ENCODE measurements around the gene LYPLAL1.

Gene LYPLAL1

DNA sequence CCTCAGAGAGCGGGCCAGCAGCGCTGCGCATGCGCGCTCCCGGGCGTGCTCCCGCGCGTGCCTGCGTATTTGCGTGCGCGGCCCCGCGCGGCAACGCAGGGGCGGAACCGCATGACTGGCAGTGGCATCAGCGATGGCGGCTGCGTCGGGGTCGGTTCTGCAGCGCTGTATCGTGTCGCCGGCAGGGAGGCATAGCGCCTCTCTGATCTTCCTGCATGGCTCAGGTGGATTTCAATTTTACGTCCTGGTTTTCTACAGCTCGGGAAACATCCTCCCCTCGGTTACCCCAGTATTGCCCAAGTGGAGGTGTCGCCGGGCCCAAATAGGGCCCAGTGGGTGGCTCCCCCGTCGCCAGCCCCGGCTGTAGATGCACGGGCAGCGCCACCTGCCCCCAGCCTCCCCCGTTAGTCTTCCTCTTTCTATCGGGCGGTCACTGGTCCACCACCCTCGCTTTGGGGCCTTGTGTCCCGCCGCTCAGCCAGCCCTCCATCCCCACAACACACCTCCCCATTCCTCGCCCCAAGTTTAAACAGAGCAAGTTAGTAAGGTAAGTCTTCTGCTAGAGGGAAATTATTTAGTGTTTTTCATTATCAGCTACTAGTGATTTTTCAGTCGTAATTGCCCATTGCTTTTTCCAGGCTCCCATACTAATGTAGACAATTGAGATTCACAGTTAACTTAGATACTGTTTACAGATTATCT lies at the start of gene LYPLAL1:
LYPLAL1 (plus strand) TSS at position 121 of the 702 bp plus-strand sequence; CDS start at position 134, 13 bp downstream.
- DNase-seq (ENCODE audit: low read depth): peak; percentile 73

DNA sequence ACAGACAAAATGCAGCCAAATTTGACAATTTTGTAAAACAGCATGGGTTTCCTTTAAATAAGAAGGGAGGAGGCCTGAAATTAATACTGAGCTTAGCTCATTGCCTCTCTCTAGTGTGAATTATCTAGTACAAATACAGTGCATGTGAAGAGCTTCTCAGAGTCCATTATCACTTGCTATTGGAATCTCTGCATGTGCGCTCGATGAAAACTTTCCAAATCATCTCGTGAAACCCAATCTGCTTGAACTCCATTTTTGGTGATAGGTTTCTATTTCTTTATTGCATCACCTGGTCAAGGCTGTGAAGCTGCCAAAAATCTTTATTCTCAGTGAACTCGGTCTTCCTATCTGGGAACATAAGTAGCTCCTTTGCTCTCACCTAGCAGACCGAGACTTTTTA lies 49.5 kb upstream of the LYPLAL1 start:
- DNase-seq (ENCODE audit: low read depth): no peak

DNA sequence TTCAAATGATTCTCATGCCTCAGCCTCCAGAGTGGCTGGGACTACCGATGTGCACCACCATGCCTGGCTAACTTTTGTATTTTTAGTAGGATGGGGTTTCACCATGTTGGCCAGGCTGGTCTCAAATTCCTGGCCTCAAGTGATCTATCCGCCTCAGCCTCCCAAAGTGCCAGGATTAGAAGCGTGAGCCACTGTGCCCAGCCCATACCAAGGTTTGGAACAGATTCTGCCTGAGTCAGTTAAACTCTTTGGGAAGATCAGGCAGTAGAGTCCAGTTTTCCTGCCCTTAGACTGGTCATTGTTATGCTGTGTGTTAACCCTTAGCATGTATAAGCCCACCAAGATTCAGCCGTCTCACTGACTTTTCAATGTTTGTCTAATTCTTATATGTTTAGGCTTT lies 48.3 kb upstream of the LYPLAL1 start:
- DNase-seq (ENCODE audit: low read depth): no peak

DNA sequence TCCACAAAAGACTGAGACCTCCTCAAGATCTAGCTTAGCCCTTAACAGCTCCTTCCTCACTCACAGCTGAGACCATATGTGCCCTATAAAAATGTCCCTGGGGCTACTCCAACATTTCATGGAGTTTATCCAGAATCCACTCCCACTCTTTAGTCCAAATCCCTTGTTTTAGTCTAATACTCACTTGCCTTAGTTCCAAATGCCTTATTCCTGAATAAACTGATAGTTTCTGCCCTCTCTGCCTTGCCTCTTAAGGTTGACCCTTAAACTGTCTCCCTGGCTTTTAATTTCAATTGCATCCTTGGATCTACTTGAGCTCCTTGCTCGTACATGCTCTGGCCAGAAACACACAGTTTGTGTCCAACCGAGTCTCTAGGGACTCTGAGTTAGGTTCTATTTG lies 47.3 kb upstream of the LYPLAL1 start:
- DNase-seq (ENCODE audit: low read depth): no peak

DNA sequence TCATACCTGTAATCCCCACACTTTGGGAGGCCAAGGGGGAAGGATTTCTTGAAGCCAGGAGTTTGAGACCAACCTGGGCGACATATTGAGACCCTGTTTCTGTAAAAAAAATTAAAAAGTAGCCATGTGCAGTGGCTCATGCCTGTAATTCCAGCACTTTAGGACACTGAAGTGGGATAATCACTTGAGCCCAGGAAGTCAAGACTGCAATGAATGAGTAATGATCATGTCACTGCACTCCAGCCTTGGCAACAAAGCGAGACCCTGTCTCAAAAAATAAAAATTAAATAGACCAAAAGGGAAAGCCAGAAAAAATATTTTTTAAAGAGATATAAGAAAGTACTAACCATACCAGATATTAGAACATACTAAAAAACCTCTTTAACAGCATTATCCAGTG lies 44.7 kb upstream of the LYPLAL1 start:
- DNase-seq (ENCODE audit: low read depth): no peak

DNA sequence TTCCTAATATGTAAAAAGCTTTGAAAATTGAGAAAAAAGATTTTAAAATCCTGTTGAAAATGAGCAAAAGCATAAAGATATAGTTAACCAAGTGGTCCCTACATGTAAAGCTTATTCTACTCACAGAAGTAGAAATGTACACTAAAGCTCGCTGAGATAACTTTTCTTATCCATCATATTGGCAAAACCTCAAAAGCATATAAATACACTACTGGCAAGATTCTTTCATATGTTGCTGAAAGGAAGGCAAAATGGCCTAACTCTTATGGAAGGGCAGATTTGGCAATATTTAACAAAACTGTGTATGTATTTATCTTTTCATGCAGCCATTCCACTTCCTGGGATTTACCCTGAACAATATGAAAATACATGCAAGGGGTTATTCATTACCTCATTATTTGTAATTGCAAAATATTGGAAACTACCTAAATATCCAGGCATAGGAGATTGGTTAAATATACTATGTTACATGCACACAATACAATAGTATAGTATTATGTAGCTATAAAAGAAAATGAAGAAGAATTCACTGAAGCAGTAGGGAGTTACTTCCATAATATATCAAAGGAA lies 43.2 kb upstream of the LYPLAL1 start:
- no peak for DNase-seq (ENCODE audit: low read depth)

DNA sequence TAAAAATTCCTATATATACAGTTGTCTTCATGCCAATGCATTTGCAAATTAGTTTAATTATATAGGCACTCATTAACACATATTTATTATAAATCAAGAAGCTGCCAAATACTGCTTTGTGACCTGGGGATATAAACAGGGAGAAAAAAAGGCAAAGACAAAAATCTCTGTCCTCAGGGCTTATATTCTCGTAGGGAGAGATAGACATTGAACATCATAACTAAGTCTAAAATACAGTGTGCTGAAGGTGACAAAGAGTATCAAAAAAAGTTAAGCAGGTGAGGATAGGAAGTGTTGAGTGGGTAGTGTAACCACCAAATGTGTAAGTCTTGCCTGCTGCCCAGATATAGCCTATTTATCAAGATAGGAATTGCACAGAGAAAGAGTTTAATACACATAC lies 40.7 kb upstream of the LYPLAL1 start:
- DNase-seq (ENCODE audit: low read depth): no peak

DNA sequence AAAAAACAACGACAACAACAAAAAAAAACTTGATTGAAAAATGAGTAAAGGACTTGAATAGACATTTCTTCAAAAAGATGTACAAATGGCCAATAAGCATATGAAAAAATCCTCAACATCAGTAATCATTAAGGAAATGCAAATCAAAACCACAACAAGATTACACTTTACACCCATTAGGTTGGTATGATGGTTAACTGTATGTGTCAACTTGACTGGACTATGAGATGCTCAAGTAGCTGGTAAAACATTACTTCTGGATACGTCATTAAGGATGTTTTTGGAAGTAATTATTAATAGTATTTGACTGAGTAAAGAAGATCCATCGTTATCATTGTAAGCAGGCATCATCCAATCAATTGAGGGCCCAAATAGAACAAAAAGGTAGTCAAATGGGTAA lies 34.9 kb upstream of the LYPLAL1 start:
- no peak for DNase-seq (ENCODE audit: low read depth)

DNA sequence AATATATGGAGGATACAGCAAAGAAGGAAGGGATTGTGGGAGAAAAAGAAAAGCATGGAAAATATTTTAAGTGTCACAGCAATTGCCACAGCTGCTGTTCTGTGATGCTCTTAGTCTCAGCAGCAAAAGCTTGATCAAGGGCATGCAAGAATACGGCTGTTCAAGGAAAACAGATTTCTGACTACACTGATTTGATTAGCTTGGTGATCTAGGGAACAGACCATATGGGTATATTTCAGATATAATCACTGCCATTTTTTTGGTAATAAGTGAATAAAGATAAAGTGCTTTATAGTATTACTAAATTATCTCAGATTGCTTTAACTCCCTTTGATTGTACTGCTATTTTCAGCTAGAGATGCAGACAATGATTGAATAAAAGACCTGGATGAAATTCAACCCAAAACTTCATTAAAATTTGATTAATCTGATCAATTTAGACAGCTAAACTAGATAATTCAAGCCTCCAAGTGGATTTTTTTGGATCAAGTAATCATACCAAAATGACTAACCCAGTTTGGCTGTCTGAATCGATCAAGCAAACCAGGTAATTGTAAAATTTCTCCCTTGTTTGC lies 33.3 kb upstream of the LYPLAL1 start:
- no peak for DNase-seq (ENCODE audit: low read depth)

DNA sequence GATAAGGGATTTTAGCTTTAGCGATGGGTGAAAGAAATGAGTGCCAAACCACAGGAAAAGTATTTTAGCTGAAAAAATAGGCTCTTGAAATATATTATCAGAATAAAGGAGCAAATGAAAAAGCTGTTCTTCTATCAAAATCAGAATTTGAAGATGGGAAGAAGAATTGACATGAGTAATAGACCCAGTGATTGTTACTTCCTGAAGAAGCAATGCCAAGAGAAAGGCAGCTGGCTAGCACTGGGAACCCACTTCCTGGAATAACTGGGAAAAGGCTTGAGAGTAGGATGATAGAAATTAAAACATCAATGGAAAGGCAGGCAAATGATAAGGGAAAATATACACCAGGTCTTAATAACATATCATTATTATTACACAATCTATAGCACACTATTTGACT lies 29.9 kb upstream of the LYPLAL1 start:
- DNase-seq (ENCODE audit: low read depth): no peak

DNA sequence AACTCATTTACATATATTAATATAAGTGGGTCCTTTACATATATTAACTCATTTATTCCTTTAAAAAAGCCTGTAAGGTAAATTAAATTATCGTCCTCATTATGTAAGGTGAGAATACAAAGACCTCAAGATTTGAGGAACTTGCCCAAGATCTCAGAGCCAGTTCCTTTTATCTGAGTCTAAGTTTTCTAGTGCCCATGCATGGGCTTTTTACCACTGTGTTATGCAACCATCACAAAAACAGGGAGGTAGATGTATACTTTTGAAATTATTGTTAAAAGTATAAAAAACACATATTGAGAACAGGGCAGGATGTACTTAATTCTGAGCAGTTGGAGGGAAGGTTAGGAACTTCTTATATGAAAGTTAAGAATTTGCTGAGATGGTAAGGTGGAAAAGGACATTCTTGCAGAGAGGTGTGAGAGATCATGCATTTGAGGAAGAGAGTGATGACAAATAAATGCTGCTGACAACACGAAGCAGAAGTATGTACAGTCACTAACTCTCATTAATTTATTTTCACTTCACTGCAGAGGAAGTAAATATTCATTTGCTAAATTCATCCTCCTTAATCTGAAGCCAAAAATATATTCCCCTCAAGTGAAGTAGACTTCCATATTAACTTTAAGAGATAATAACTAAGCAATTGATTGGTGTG lies 28.9 kb upstream of the LYPLAL1 start:
- no peak for DNase-seq (ENCODE audit: low read depth)

DNA sequence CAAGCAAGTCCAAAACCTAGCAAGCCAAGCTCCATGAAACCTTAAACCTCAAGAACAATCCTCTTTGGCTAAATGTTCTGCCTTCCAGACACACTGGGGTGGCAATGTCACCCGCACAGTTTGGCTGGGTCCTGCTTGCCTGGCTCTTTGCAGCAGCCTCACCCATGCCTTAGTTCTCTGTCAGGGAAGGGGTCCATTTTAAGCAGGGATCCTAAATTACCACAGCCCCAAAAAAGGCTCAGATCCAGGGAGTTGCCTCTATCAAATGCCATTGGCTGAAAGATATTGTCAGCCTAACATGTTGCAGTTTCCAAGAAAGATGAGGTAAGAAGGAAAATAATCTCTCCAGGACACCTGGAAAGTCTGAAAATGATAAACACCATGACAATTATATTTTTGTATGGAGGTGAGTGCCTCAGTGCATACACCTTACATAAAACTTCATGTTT lies 26.1 kb upstream of the LYPLAL1 start:
- DNase-seq (ENCODE audit: low read depth): no peak

DNA sequence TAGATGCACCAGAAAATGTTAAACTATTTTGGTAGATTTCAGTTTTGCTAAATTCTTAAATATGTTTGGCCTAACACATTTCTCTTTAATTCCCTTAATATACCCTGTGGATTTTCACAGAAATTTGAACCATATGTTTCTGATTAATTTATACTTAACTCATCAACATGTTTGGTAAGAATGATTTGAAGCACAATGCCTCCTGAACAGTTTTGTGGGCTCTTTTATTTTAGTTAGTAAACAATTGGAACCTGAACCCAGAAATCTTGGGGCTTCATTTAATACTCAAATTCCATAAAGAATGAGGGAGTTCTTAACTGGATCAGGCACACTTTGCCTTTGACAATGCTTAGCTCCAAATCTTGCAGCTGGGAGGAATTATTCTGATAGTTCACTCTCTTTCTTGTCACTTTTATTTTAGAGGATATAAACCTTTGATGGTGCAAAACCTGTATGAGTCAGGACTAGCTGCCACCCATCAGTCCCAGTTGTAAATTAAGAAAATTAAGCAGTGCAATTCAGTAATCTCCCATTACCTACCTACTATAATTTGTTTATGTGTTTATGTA lies 24.6 kb upstream of the LYPLAL1 start:
- DNase-seq (ENCODE audit: low read depth): no peak

DNA sequence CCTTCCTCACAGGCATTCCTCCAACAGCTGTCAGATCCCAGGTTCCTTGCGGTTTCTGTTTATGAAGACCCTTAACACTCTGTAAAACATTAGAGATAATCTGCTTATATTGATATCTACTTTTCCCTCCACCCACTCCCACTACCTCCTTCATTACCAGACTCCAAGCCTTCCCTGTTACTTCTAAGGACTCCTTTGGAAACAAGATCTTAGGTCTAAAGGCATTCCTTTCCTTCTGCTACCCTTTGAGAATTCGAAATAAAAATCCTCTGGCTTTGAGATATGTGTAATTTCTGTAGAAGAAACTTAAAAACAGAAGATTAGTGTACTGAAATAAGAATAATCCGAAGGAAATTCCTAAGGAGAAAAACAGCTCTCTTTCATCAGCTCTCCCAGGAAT lies 23.7 kb upstream of the LYPLAL1 start:
- DNase-seq (ENCODE audit: low read depth): no peak

DNA sequence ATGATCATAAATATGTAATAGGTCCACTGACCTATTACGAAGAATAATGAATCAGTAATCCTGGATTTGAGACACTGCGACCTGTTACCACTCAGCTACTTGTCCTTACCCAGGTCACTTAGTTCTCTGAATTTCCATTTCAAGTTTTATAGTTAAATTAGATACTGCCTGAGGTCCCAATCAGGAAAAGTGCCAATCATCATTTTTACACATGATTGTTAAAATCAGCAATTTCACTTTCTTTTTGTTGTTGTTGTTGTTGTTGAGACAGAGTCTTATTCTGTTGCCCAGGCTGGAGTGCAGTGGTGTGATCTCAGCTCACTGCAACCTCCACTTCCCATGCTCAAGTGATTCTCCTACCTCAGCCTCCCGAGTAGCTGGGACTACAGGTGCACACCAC lies 22.8 kb upstream of the LYPLAL1 start:
- no peak for DNase-seq (ENCODE audit: low read depth)

DNA sequence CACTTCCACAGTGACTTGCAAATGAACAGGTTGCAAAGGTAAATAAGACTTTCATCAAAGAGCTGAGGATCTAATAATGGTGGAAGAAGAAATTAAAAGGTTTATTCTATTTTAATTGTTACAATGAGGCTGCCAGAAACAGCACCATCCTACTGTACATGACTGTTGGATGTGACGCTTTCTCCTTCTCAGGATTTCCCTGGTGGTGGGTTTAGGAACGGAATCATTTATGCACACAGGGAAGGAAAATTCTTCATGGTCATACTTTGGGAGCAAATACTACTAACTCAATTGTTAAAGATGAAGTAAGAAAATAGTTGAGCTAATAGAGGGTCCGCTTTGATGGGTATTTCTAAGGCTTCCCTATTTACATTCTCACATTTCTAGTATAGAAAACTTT lies 22.2 kb upstream of the LYPLAL1 start:
- no peak for DNase-seq (ENCODE audit: low read depth)

DNA sequence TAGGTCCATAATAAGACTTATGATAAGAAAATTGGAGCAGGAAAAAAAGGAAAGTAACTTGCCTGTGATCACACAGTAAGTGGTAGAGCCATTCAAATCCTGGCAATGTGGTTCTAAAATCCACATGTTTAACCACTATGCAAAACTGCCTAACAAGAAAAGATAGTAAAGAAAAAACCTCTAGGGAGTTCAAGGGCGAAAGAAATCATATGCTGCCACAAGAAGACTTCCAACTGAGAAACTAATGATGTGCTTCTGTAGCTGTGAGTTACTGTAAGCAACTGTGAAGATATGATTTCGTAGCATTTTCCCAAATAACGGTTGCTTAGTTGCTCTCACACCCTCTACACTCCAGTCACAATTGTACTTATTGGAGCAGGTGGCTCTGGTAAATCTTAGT lies 20.9 kb upstream of the LYPLAL1 start:
- DNase-seq (ENCODE audit: low read depth): no peak

DNA sequence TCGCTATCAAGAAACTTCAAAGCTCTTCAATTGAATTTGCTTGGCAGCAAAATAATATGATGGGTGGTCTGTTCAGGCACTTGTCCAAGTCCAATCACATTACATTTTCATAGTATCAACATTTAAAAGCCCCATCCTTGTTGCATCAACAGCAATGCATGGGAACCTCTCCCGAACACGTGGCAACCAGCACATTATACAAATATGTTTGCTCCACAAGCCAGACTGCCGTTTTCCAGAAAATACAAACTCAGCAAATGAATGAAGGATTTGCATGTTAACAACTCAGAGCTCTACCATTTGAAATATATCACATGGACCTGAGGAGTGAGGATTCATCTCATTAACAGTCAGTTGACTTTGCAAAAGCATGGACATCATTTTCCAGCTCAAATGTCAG lies 20.0 kb upstream of the LYPLAL1 start:
- DNase-seq (ENCODE audit: low read depth): no peak

DNA sequence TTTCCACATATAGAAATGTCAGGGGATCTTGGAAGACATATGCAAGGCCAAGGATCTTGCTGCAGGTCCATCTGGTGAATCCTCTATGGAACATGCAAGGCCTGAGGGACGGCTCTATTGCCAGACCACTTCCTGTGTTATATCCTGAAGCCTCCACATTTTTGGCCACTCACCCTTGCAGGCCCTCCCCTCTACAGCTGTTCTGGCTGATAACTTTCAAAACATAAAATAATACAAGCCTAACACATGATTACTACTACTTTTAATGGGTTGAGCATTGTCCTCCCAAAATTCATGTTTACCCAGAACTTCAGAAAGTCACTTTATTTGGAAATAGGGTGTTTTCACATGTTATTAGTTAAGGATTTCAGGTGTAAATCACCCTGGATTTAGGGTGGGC lies 18.5 kb upstream of the LYPLAL1 start:
- no peak for DNase-seq (ENCODE audit: low read depth)

DNA sequence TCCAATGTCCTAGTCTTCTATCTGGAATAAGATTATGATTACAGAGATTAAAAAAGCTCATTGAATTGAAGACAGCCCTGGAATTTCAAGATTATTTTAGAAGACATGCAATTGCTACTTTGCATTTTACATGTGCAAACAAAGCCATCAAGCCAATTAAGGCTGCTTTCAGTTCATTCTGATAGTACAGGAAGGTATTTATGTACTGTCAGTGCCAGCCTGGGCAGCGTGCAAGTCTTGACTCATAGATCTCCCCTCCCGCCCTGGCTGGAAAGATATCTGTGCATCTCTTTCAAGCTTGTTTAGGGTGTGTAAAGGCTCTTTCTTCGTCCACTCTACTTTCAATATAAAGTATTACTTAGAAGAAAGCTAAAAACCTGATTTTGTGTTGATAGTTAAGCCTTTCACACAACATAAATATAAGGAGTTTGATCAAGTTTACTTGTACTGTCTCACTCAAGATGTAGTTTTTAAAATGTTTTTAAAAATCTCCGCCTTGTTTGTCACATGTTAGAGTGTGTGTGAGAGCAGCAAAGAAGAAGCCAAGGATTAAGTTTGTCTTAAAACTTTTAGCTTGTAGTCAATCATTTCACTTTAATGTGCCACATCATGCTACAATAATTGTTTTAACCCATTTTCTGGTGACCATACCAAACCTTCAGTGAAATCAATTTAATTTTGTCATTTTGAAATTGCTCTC lies 13.6 kb upstream of the LYPLAL1 start:
- no peak for DNase-seq (ENCODE audit: low read depth)

DNA sequence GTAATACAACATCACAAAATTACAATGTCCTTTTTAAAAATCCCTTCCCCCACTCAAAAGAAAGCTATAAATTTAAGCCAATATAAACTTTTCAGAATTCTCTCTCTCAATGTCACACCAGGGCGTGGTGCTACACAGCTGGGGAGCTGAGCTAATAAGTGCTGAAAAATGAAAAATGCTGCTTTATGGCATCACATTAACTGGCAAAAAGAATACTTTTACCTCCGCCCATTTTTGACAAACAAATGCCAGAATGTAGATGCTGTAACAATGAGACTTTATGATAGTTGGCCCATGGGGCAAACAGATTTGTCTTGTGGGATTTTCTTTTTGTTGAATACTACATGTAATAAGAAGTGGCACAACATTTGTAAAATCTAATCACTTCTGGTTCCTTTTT lies 12.7 kb upstream of the LYPLAL1 start:
- DNase-seq (ENCODE audit: low read depth): no peak

DNA sequence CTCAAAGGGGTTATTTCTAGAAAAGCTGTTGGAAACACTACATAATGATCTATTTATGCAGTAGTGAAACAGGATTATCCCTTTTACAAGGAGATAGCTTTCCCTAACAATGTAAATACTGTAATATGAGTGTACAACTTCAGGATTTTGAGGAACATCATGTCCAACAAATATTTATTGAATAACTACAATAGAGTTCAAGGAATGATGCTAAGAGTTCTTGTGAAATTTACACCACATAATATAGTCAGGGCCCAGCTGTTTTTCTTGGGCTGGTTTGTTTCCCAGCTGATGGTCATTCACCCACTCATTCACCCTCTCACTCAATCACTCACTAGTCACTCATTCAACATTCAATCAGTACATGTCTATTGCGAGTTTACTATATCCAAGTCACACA lies 12.3 kb upstream of the LYPLAL1 start:
- DNase-seq (ENCODE audit: low read depth): no peak
